Liver (tissue), 9 donors: Measurements from ENCODE around the gene TMED10. TPM values are rescaled to one million over a fixed set of nuclear protein-coding genes. Genes with fewer than 3 reads are reported as not detected.
A peak's percentile ranks its signal among the peaks of the same experiment; 100 is the strongest.

Experiments used
- DNase-seq: peaks from one replicate; pipeline ENCODE4 v3.0.0-alpha.2; 2017; ENCODE audit warnings: low spot score
- H3K27ac ChIP-seq, 2 donors: one replicate each; pipeline ENCODE4 v1.7.0; 2013; ENCODE audit warnings: inconsistent platforms in 2 of 2, low read length in 2 of 2, control low read depth in 1 of 2, low read depth in 1 of 2, mild to moderate bottlenecking in 1 of 2
- H3K27me3 ChIP-seq, 4 donors: one replicate each; pipeline versions ENCODE4 v1.6.1 to v1.7.0; 2013; ENCODE audit warnings: low read length in 3 of 4, inconsistent platforms in 1 of 4, mild to moderate bottlenecking in 1 of 4, moderate library complexity in 1 of 4; ENCODE audit not compliant: control insufficient read depth in 4 of 4, insufficient read depth in 4 of 4
- H3K36me3 ChIP-seq, 4 donors: one replicate each; pipeline versions ENCODE4 v1.6.1 to v1.7.0; 2013; ENCODE audit warnings: low read length in 3 of 4, mild to moderate bottlenecking in 3 of 4, low read depth in 1 of 4, moderate library complexity in 1 of 4; ENCODE audit not compliant: control insufficient read depth in 4 of 4, insufficient read depth in 3 of 4
- H3K4me1 ChIP-seq, 4 donors: one replicate each; pipeline versions ENCODE4 v1.6.1 to v1.7.0; 2013; ENCODE audit warnings: low read length in 3 of 4, mild to moderate bottlenecking in 3 of 4, moderate library complexity in 1 of 4; ENCODE audit not compliant: control insufficient read depth in 4 of 4, insufficient read depth in 4 of 4
- H3K4me3 ChIP-seq, 3 donors: one replicate each; pipeline versions ENCODE4 v1.6.1 to v1.7.0; 2013; ENCODE audit warnings: low read length in 3 of 3, control low read depth in 1 of 3, low read depth in 1 of 3, mild to moderate bottlenecking in 1 of 3
- H3K9ac ChIP-seq, 2 donors: one replicate each; pipeline ENCODE4 v1.7.0; 2013; ENCODE audit warnings: low read length in 2 of 2, mild to moderate bottlenecking in 2 of 2, moderate library complexity in 2 of 2, control low read depth in 1 of 2, low read depth in 1 of 2
- H3K9me3 ChIP-seq, 4 donors: one replicate each; pipeline versions ENCODE4 v1.6.1 to v1.7.0; 2013; ENCODE audit warnings: low read length in 3 of 4; ENCODE audit not compliant: control insufficient read depth in 4 of 4
- ATF3 ChIP-seq: IDR thresholded peaks from 2 replicates; pipeline ENCODE4 v1.6.1; 2016; ENCODE audit warnings: antibody characterized with exemption
- CTCF ChIP-seq: fragments of 150-350 bp; IDR thresholded peaks from 2 replicates; pipeline ENCODE4 v1.5.1; 2017; ENCODE audit warnings: improper control_type of control experiment, low read depth, low read length; ENCODE audit not compliant: missing input control
- EGR1 ChIP-seq, 2 donors: IDR thresholded peaks; 2 replicates each; pipeline ENCODE4 v1.6.1; 2016 to 2018; ENCODE audit warnings: antibody characterized with exemption in 2 of 2, low read depth in 2 of 2
- FOXA1 ChIP-seq: IDR thresholded peaks from 2 replicates; pipeline ENCODE4 v1.6.1; 2016; ENCODE audit warnings: antibody characterized with exemption
- GABPA ChIP-seq, 2 donors: IDR thresholded peaks in 1 of 2; conservative IDR thresholded peaks in 1 of 2; 2 replicates each; pipeline ENCODE4 v1.6.1; 2016; ENCODE audit warnings: antibody characterized with exemption in 2 of 2, mild to moderate bottlenecking in 1 of 2, moderate library complexity in 1 of 2
- HNF4A ChIP-seq, 2 donors: conservative IDR thresholded peaks; 2 replicates each; pipeline ENCODE4 v1.6.1; 2016; ENCODE audit warnings: antibody characterized with exemption in 2 of 2, mild to moderate bottlenecking in 2 of 2
- HNF4G ChIP-seq: IDR thresholded peaks from 2 replicates; pipeline ENCODE4 v1.6.1; 2016; ENCODE audit warnings: antibody characterized with exemption
- JUND ChIP-seq, 2 donors: IDR thresholded peaks; 2 replicates each; pipeline ENCODE4 v1.6.1; 2016; ENCODE audit warnings: antibody characterized with exemption in 2 of 2
- MAX ChIP-seq: IDR thresholded peaks from 2 replicates; pipeline ENCODE4 v1.6.1; 2016; ENCODE audit warnings: antibody characterized with exemption
- NR2F2 ChIP-seq: IDR thresholded peaks from 2 replicates; pipeline ENCODE4 v1.6.1; 2016; ENCODE audit warnings: antibody characterized with exemption
- RAD21 ChIP-seq, 2 donors: IDR thresholded peaks; 2 replicates each; pipeline ENCODE4 v1.6.1; 2016; ENCODE audit warnings: antibody characterized with exemption in 2 of 2, mild to moderate bottlenecking in 2 of 2
- REST ChIP-seq: IDR thresholded peaks from 2 replicates; pipeline ENCODE4 v1.6.1; 2016; ENCODE audit warnings: antibody characterized with exemption, mild to moderate bottlenecking
- TAF1 ChIP-seq: conservative IDR thresholded peaks from 2 replicates; pipeline ENCODE4 v1.6.1; 2016; ENCODE audit warnings: antibody characterized with exemption, mild to moderate bottlenecking
- YY1 ChIP-seq: IDR thresholded peaks from 2 replicates; pipeline ENCODE4 v1.6.1; 2016; ENCODE audit warnings: antibody characterized with exemption, mild to moderate bottlenecking
- WGBS: extraction: QIAGEN DNeasy Blood & Tissue Kit; methylation state at CpG from one replicate; pipeline ENCODE4 v1.1.7; 2013; 5-methylcytosine and 5-hydroxymethylcytosine counted together
- polyA plus RNA-seq, 2 donors: library from polyadenylated mRNA; stranded (reverse) in 1 of 2; unstranded in 1 of 2; fragments of 200-250 nt in 1 of 2; fragments of >200 nt in 1 of 2; fragmentation: Nextera tagmentation in 1 of 2; extraction: Ambion mirVana in 1 of 2; gene quantifications; one replicate each; pipeline versions ENCODE4 v1.2.1 to v1.2.3, GENCODE V29; 2013 to 2015
- total RNA-seq, 2 donors: library from RNA; depleted of rRNA; stranded (reverse); fragments of >200 nt; gene quantifications; one replicate each; pipeline ENCODE4 v1.2.3, GENCODE V29; 2014
- donor health status: healthy.
- donor health status: healthy.
- donor health status: healthy.
- donor health status: healthy.
- donor health status: healthy.

TMED10 gene
- total and polyA plus RNA-seq, 4 donors = 167 to 349 (median 252) TPM

- Histone ChIP-seq H3K27me3 (no peaks in the 10 kb centered on the region), H3K4me3 (no peak overlapping the region), H3K36me3 (peaks cover 0 to 11% (median 1%) of the 10 kb centered on the region in 4 donors), H3K9me3 (no peaks in the 10 kb centered on the region), H3K27ac (peak overlapping the region; percentile 11 to 26), H3K9ac (no peak overlapping the region), H3K4me1 (peaks cover 0 to 4% (median 2%) of the 10 kb centered on the region in 4 donors)
- WGBS = 81% methylated on average over 9 of the region's 9 CpGs
- DNase-seq = no peak
- TF ChIP-seq RAD21 (IDR thresholded peaks at IDR 0.05) (no peak), FOXA1 (no peak), HNF4G (no peak), REST (no peak), TAF1 (no peak), HNF4A (conservative IDR thresholded peaks at IDR 0.05) (peak in 1 of 2 donors; percentile 36)
These were observed 32.5 kb downstream of the TMED10 start for GRCh38 chr14:75143761-75144527.

GRCh38 chr14:75142494-75142893, 33.9 kb downstream of the TMED10 start:
- H3K27me3 ChIP-seq = no peaks in the 10 kb centered on the region
- no peak overlapping the region for H3K9ac ChIP-seq
- no peaks in the 10 kb centered on the region for H3K9me3 ChIP-seq
- peaks cover 0 to 4% (median 2%) of the 10 kb centered on the region in 4 donors for H3K4me1 ChIP-seq
- WGBS = 67% methylated on average over 1 of the region's 1 CpG
- H3K4me3 ChIP-seq = no peak overlapping the region
- H3K27ac ChIP-seq = no peak overlapping the region
- peaks cover 0 to 11% (median under 1%) of the 10 kb centered on the region in 4 donors for H3K36me3 ChIP-seq
- DNase-seq = no peak
- TF ChIP-seq FOXA1 (no peak), EGR1 (IDR thresholded peaks at IDR 0.05; ENCODE audit: low read depth in 2 of 2) (no peak), HNF4A (conservative IDR thresholded peaks at IDR 0.05) (no peak), REST (no peak), JUND (IDR thresholded peaks at IDR 0.05) (no peak), HNF4G (no peak), ATF3 (no peak), GABPA (IDR thresholded peaks at IDR 0.05 in 1 of 2, conservative IDR thresholded peaks at IDR 0.05 in 1 of 2) (no peak), CTCF (no peak), YY1 (no peak), MAX (no peak), NR2F2 (no peak), TAF1 (no peak), RAD21 (IDR thresholded peaks at IDR 0.05) (no peak)
